ENCODE measurements around the gene PTBP1. TPM values are rescaled to one million over a fixed set of nuclear protein-coding genes. Genes with fewer than 3 reads are reported as not detected.
"Not testable (repeated sequence)": the region's sequence is repeated elsewhere in the genome, so short reads cannot be mapped to it uniquely, and the experiment has no call there.

Gene PTBP1
- total and polyA plus RNA-seq, 2 experiments from 2014 or later: 539 to 632 TPM

- TF ChIP-seq ZNF462 (CRISPR knock-in tag; IDR thresholded peaks at IDR 0.05) (no peak), JUNB (IDR thresholded peaks at IDR 0.05; ENCODE audit: unreplicated experiment) (no peak), NANOG (IDR thresholded peaks at IDR 0.05; ENCODE audit: borderline replicate concordance) (no peak), REST (IDR thresholded peaks at IDR 0.05; ENCODE audit: unreplicated experiment) (no peak), ZNF114 (CRISPR knock-in tag; IDR thresholded peaks at IDR 0.05) (no peak), CREB1 (CRISPR knock-in tag; IDR thresholded peaks at IDR 0.05; ENCODE audit: low read depth) (no peak), ZNF331 (CRISPR knock-in tag; IDR thresholded peaks at IDR 0.05; ENCODE audit: low read depth) (no peak)
- TF ChIP-seq, protein P1, sequence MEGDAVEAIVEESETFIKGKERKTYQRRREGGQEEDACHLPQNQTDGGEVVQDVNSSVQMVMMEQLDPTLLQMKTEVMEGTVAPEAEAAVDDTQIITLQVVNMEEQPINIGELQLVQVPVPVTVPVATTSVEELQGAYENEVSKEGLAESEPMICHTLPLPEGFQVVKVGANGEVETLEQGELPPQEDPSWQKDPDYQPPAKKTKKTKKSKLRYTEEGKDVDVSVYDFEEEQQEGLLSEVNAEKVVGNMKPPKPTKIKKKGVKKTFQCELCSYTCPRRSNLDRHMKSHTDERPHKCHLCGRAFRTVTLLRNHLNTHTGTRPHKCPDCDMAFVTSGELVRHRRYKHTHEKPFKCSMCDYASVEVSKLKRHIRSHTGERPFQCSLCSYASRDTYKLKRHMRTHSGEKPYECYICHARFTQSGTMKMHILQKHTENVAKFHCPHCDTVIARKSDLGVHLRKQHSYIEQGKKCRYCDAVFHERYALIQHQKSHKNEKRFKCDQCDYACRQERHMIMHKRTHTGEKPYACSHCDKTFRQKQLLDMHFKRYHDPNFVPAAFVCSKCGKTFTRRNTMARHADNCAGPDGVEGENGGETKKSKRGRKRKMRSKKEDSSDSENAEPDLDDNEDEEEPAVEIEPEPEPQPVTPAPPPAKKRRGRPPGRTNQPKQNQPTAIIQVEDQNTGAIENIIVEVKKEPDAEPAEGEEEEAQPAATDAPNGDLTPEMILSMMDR (conservative IDR thresholded peaks at IDR 0.05; ENCODE audit: low read depth in 2 of 2): no peak
Observed at GRCh38 chr19:816500-816857, 19.2 kb downstream of the PTBP1 start (continued).

GRCh38 chr19:820212-820611, 23.0 kb downstream of the PTBP1 start:
- H3K4me1 ChIP-seq (ENCODE audit: insufficient read depth); H3K9me2 ChIP-seq (ENCODE audit: insufficient read depth); DNase-seq (ENCODE audit: low spot score); H2AFZ ChIP-seq; H3K27ac Mint-ChIP-seq; H3K9me3 Mint-ChIP-seq; H3F3A ChIP-seq (replicated peaks; ENCODE audit: low read depth); H3K27me3 ChIP-seq (ENCODE audit: insufficient read depth); H4K20me1 ChIP-seq (replicated peaks; ENCODE audit: insufficient read depth); H3K27ac ChIP-seq (ENCODE audit: low read depth); H3K4me1 Mint-ChIP-seq; ATAC-seq; H3K36me3 ChIP-seq (ENCODE audit: insufficient read depth): not testable (repeated sequence)
- Mint-ChIP-seq H3K27me3 (ENCODE audit: insufficient read depth, low read depth, poor library complexity) (peaks cover 11% of the 10 kb centered on the region), H3K4me3 (peak overlapping the region; percentile 29; the same call in 2 of the 3 replicates), H3K36me3 (ENCODE audit: low read depth) (peaks cover 17% of the 10 kb centered on the region)
- H3K4me2 ChIP-seq: peak overlapping the region; percentile 65; the same call in 1 of the 2 replicates
- H3K4me3 ChIP-seq: peak overlapping the region; percentile 84; the same call in 1 of the 2 replicates
- H3K79me2 ChIP-seq (replicated peaks; ENCODE audit: insufficient read depth): peaks cover 23% of the 10 kb centered on the region
